Mesendoderm (in vitro differentiated cells): ENCODE data around the gene CADPS2.

Experiments
- DNase-seq: peaks from one replicate; pipeline ENCODE4 v3.0.0; 2013
- H2AK5ac ChIP-seq: 2 replicates; pipeline ENCODE4 v1.6.1; 2013; ENCODE audit warnings: low read length, inconsistent platforms
- H2BK120ac ChIP-seq: 2 replicates; pipeline ENCODE4 v1.6.1; 2013; ENCODE audit warnings: low read depth, mild to moderate bottlenecking, low read length, moderate library complexity, mixed read lengths
- H2BK15ac ChIP-seq: replicated peaks from 2 replicates; pipeline ENCODE4 v1.6.1; 2013; ENCODE audit warnings: low read depth, mild to moderate bottlenecking, moderate library complexity
- H2BK5ac ChIP-seq: 2 replicates; pipeline ENCODE4 v1.6.1; 2013; ENCODE audit warnings: low read length, inconsistent platforms
- H3K18ac ChIP-seq: 2 replicates; pipeline ENCODE4 v1.6.1; 2013; ENCODE audit warnings: mild to moderate bottlenecking, low read length, mixed read lengths
- H3K23ac ChIP-seq: one replicate; pipeline ENCODE4 v1.6.1; 2013; ENCODE audit warnings: low read length
- H3K27ac ChIP-seq: 2 replicates; pipeline ENCODE4 v1.5.1; 2013; ENCODE audit warnings: low read depth, mild to moderate bottlenecking, inconsistent platforms, low read length, moderate library complexity
- H3K27me3 ChIP-seq: 2 replicates; pipeline ENCODE4 v1.6.1; 2013; ENCODE audit warnings: low read length, control low read depth, mild to moderate bottlenecking, inconsistent platforms; ENCODE audit not compliant: insufficient read depth, poor library complexity
- H3K36me3 ChIP-seq: 2 replicates; pipeline ENCODE4 v1.6.1; 2013; ENCODE audit warnings: low read length, inconsistent platforms; ENCODE audit not compliant: control insufficient read depth, insufficient read depth
- H3K4ac ChIP-seq: one replicate; pipeline ENCODE4 v1.6.1; 2013; ENCODE audit warnings: low read depth, mild to moderate bottlenecking, low read length, moderate library complexity
- H3K4me1 ChIP-seq: 2 replicates; pipeline ENCODE4 v1.6.1; 2013; ENCODE audit warnings: low read depth, low read length, inconsistent platforms; ENCODE audit not compliant: control insufficient read depth
- H3K4me2 ChIP-seq: 2 replicates; pipeline ENCODE4 v1.6.1; 2013; ENCODE audit warnings: low read length
- H3K4me3 ChIP-seq: 2 replicates; pipeline ENCODE4 v1.5.1; 2013; ENCODE audit warnings: mild to moderate bottlenecking, low read length
- H3K56ac ChIP-seq: one replicate; pipeline ENCODE4 v1.6.1; 2013; ENCODE audit warnings: low read length
- H3K79me1 ChIP-seq: 2 replicates; pipeline ENCODE4 v1.6.1; 2013; ENCODE audit warnings: low read length, inconsistent platforms
- H3K79me2 ChIP-seq: 2 replicates; pipeline ENCODE4 v1.6.1; 2013; ENCODE audit warnings: mild to moderate bottlenecking, low read length; ENCODE audit not compliant: control insufficient read depth, insufficient read depth
- H3K9ac ChIP-seq: 2 replicates; pipeline ENCODE4 v1.6.1; 2013; ENCODE audit warnings: low read length, inconsistent platforms
- H4K5ac ChIP-seq: one replicate; pipeline ENCODE4 v1.6.1; 2013; ENCODE audit warnings: low read length
- H4K8ac ChIP-seq: one replicate; pipeline ENCODE4 v1.6.1; 2013; ENCODE audit warnings: low read depth, mild to moderate bottlenecking, control low read depth, low read length, moderate library complexity
- WGBS: extraction: QIAGEN DNeasy Blood & Tissue Kit; methylation state at CpG from one replicate; pipeline ENCODE4 v1.1.7; 2013; ENCODE audit warnings: low lambda C conversion rate, missing lambda C conversion rate; ENCODE audit not compliant: insufficient coverage; ENCODE audit errors: extremely low coverage; 5-methylcytosine and 5-hydroxymethylcytosine counted together

The CADPS2 gene

DNA sequence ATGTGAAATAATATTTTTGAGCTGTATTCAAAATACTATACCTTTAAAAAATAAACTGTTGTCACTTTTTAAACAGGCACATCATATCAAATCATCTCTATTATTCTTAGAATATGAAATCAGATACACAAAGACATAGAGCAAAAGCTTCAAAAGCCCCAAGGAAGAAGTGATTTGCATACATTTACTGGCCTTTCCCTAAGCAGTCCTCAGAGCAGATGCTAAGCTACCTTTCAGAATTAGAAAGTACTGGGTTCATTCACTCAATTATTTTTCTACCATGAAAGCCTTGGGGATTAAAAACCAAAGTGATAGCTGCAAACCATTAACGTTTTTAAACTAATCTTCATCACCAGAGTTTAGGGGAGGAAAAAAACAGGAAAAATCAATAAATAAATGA, 127.8 kb downstream of the CADPS2 start:
- Histone ChIP-seq H3K23ac (no peak overlapping the region), H2BK5ac (no peak overlapping the region), H3K4me2 (no peak overlapping the region), H2BK15ac (no peak overlapping the region), H4K8ac (no peak overlapping the region), H3K79me2 (no peaks in the 10 kb centered on the region), H4K5ac (no peak overlapping the region), H3K18ac (no peak overlapping the region), H3K56ac (no peak overlapping the region), H3K27me3 (no peaks in the 10 kb centered on the region), H3K4me3 (no peak overlapping the region), H3K9ac (no peak overlapping the region), H3K79me1 (no peaks in the 10 kb centered on the region), H3K36me3 (no peaks in the 10 kb centered on the region), H2AK5ac (no peak overlapping the region), H2BK120ac (no peak overlapping the region), H3K4ac (no peak overlapping the region), H3K27ac (no peak overlapping the region), H3K4me1 (no peaks in the 10 kb centered on the region)
- no peak for DNase-seq
- whole genome bisulfite sequencing, result no CpG with 5 or more reads among the region's 1 CpG

DNA sequence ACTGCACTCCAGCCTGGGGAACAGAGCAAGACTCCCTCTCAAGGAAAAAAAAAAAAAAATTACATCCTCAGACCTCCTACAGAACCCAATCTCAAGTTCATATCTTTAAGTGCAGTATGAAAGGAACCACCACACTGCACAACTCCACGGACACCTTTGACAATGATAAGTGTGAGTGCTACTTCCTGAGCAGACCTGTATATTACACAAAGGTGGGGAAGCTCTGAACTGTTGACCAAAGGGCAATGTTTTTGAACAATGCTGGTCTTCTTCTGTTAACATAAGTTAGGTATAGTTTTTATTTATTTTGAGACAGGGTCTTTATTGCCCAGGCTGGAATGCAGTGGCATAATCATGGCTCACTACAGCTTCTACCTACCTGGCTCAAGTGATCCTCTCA, 129.4 kb downstream of the CADPS2 start:
- H3K23ac ChIP-seq, result no peak overlapping the region
- no peak overlapping the region for H2AK5ac ChIP-seq
- no peaks in the 10 kb centered on the region for H3K79me1 ChIP-seq
- no peaks in the 10 kb centered on the region for H3K36me3 ChIP-seq
- H2BK120ac ChIP-seq, result no peak overlapping the region
- no peak overlapping the region for H3K18ac ChIP-seq
- H2BK15ac ChIP-seq, result no peak overlapping the region
- H3K27ac ChIP-seq, result no peak overlapping the region
- H3K4me3 ChIP-seq, result no peak overlapping the region
- no peak overlapping the region for H4K8ac ChIP-seq
- H3K4me2 ChIP-seq, result no peak overlapping the region
- DNase-seq, result no peak
- no peaks in the 10 kb centered on the region for H3K79me2 ChIP-seq
- H2BK5ac ChIP-seq, result no peak overlapping the region
- no peak overlapping the region for H3K56ac ChIP-seq
- H3K4ac ChIP-seq, result no peak overlapping the region
- H4K5ac ChIP-seq, result no peak overlapping the region
- H3K27me3 ChIP-seq, result no peaks in the 10 kb centered on the region
- no CpG with 5 or more reads among the region's 1 CpG for WGBS
- no peak overlapping the region for H3K9ac ChIP-seq
- H3K4me1 ChIP-seq, result no peaks in the 10 kb centered on the region

DNA sequence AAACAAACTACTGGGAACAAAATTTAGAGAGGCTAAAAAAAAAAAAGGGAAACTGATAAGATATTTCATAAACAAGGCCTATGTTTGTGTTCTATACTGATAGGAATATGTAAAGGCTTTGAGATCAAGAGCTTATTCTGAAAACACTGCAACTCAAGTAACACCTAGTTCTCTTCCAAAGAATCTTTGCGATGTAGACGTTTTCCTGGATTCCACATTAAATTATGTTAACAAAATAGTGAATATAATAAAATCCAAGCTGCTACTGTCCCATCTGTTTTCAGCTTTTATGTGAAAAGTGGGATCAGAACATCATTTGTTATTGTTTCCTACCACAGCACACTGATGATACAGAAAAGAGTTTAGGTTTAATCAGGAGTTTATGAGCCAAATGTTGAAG, 130.6 kb downstream of the CADPS2 start:
- Histone ChIP-seq H2BK15ac (no peak overlapping the region), H3K4me3 (no peak overlapping the region), H3K79me1 (no peaks in the 10 kb centered on the region), H3K27ac (no peak overlapping the region), H3K9ac (no peak overlapping the region), H4K8ac (no peak overlapping the region), H3K36me3 (no peaks in the 10 kb centered on the region), H3K79me2 (no peaks in the 10 kb centered on the region), H3K4me1 (no peaks in the 10 kb centered on the region), H3K27me3 (no peaks in the 10 kb centered on the region), H2AK5ac (no peak overlapping the region), H3K56ac (no peak overlapping the region), H3K4me2 (no peak overlapping the region), H3K18ac (no peak overlapping the region), H4K5ac (no peak overlapping the region), H3K23ac (no peak overlapping the region), H2BK120ac (no peak overlapping the region), H2BK5ac (no peak overlapping the region), H3K4ac (no peak overlapping the region)
- no CpG with 5 or more reads among the region's 2 CpGs for WGBS
- DNase-seq, result no peak

DNA sequence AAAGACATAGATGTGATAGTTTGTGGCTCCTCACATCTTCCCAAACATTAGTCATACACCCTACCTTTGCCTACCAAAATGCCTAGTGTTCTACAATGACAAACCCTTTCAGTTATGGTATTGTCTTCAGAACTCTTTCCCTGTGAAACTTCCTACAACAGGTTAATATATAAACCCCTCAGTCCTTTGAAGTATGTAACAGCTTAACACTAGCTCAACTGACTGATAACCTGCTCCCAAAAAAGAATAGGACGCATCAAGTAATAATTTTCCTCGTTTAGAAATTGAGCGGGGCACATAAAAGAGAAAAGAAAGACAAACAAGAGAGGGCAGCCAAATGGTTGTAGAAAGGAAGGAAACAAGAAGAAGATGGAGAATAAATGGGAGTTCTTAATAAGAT, 133.7 kb downstream of the CADPS2 start:
- Histone ChIP-seq H2BK5ac (no peak overlapping the region), H3K23ac (no peak overlapping the region), H3K36me3 (no peaks in the 10 kb centered on the region), H4K8ac (no peak overlapping the region), H3K79me1 (no peaks in the 10 kb centered on the region), H3K18ac (no peak overlapping the region), H2BK15ac (no peak overlapping the region), H3K4me1 (no peaks in the 10 kb centered on the region), H3K9ac (no peak overlapping the region), H2AK5ac (no peak overlapping the region), H3K4ac (no peak overlapping the region), H3K27ac (no peak overlapping the region), H3K4me2 (no peak overlapping the region), H4K5ac (no peak overlapping the region), H3K4me3 (no peak overlapping the region), H3K79me2 (no peaks in the 10 kb centered on the region), H3K27me3 (no peaks in the 10 kb centered on the region), H3K56ac (no peak overlapping the region), H2BK120ac (no peak overlapping the region)
- no peak for DNase-seq
- WGBS, result no CpG with 5 or more reads among the region's 3 CpGs

DNA sequence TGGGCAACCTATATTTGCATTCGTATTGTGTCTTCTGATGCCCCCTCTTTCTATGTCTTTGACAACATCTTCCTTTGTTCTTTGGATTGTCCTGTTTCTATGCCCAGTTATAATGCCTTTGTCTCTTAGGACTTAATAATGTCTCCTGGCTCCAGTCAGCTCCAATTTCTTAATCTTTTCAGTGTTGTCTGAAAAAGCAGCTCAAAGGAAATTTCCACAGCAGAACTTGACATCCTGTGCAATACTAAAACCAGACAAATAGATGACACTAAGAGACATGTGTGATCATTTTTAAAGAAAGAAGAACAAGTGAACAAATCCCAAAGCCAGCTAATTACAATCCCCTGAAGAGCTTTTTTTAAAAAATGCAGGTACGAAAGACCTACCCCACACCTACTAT, 135.9 kb downstream of the CADPS2 start:
- no peaks in the 10 kb centered on the region for H3K79me1 ChIP-seq
- H2AK5ac ChIP-seq, result no peak overlapping the region
- no peak overlapping the region for H3K18ac ChIP-seq
- no peak overlapping the region for H4K5ac ChIP-seq
- H3K4me2 ChIP-seq, result no peak overlapping the region
- no peaks in the 10 kb centered on the region for H3K27me3 ChIP-seq
- no peaks in the 10 kb centered on the region for H3K36me3 ChIP-seq
- H3K4ac ChIP-seq, result no peak overlapping the region
- H3K4me3 ChIP-seq, result no peak overlapping the region
- no peak overlapping the region for H2BK120ac ChIP-seq
- H4K8ac ChIP-seq, result no peak overlapping the region
- H3K23ac ChIP-seq, result no peak overlapping the region
- no peak for DNase-seq
- no peak overlapping the region for H3K56ac ChIP-seq
- no peaks in the 10 kb centered on the region for H3K79me2 ChIP-seq
- no peak overlapping the region for H2BK15ac ChIP-seq
- no peak overlapping the region for H2BK5ac ChIP-seq
- H3K27ac ChIP-seq, result no peak overlapping the region
- peaks cover 1% of the 10 kb centered on the region for H3K4me1 ChIP-seq
- H3K9ac ChIP-seq, result no peak overlapping the region
- WGBS, result no CpG with 5 or more reads among the region's 2 CpGs

DNA sequence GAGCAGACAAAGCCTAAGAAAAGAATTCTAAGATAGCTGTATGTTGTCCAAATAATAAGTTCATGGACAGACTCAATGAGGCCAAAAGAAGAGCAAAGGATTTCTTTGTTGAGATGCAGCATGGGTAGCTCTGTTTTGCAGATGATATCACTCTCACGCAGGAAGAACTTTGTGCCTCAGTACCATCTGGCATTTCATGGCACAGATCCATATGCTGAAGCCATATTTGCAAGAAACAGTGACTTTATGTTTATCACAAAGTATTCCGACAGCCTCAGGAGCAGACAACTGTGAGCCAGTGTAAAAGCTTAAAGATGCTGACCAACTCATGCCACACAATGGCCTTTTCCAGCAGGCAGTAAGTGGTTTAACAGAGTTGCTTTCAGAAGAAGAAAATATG, 138.1 kb downstream of the CADPS2 start:
- H4K8ac ChIP-seq, result no peak overlapping the region
- H3K4me2 ChIP-seq, result no peak overlapping the region
- no peaks in the 10 kb centered on the region for H3K27me3 ChIP-seq
- no CpG with 5 or more reads among the region's 2 CpGs for WGBS
- H3K9ac ChIP-seq, result no peak overlapping the region
- no peak overlapping the region for H4K5ac ChIP-seq
- no peak overlapping the region for H2BK5ac ChIP-seq
- no peak overlapping the region for H3K23ac ChIP-seq
- no peaks in the 10 kb centered on the region for H3K79me1 ChIP-seq
- no peak overlapping the region for H2AK5ac ChIP-seq
- no peak overlapping the region for H3K4me3 ChIP-seq
- no peak overlapping the region for H2BK120ac ChIP-seq
- DNase-seq, result no peak
- H3K4me1 ChIP-seq, result peaks cover 1% of the 10 kb centered on the region
- H2BK15ac ChIP-seq, result no peak overlapping the region
- no peaks in the 10 kb centered on the region for H3K36me3 ChIP-seq
- no peak overlapping the region for H3K27ac ChIP-seq
- no peak overlapping the region for H3K18ac ChIP-seq
- H3K4ac ChIP-seq, result no peak overlapping the region
- H3K56ac ChIP-seq, result no peak overlapping the region
- H3K79me2 ChIP-seq, result no peaks in the 10 kb centered on the region
